ELR (cell line): Measurements from ENCODE around the gene CYP1A2.
"Not testable (repeated sequence)": the region's sequence is repeated elsewhere in the genome, so short reads cannot be mapped to it uniquely, and the experiment has no call there.

Experiments used
- DNase-seq: peaks from one replicate; pipeline ENCODE4 v3.0.0-alpha.2; 2015; ENCODE audit warnings: low read depth

Gene CYP1A2

GRCh38 chr15:74738239-74738638 is 10.4 kb upstream of the CYP1A2 start:
- DNase-seq, result not testable (repeated sequence)

- no peak for DNase-seq
Measured at GRCh38 chr15:74742422-74742821, 6.2 kb upstream of the CYP1A2 start.

- DNase-seq, result no peak
Measured at GRCh38 chr15:74746389-74746788, 2.3 kb upstream of the CYP1A2 start.

GRCh38 chr15:74749832-74750231 is 1.2 kb downstream of the CYP1A2 start:
- DNase-seq, result no peak

GRCh38 chr15:74750751-74751150 is 2.1 kb downstream of the CYP1A2 start:
- DNase-seq, result no peak

- DNase-seq, result no peak
Measured at GRCh38 chr15:74752011-74752410, 3.4 kb downstream of the CYP1A2 start.

GRCh38 chr15:74752531-74752930 is 3.9 kb downstream of the CYP1A2 start:
- peak; percentile 62 for DNase-seq

- DNase-seq, result no peak
Measured at GRCh38 chr15:74754593-74755215, 6.1 kb downstream of the CYP1A2 start.

GRCh38 chr15:74758736-74759135 is 10.1 kb downstream of the CYP1A2 start:
- no peak for DNase-seq

- DNase-seq, result no peak
Measured at GRCh38 chr15:74762791-74763150, 14.1 kb downstream of the CYP1A2 start.

GRCh38 chr15:74763416-74763815 is 14.8 kb downstream of the CYP1A2 start:
- DNase-seq, result no peak

GRCh38 chr15:74767167-74768098 is 18.8 kb downstream of the CYP1A2 start:
- no peak for DNase-seq

- DNase-seq, result peak; percentile 27
Measured at GRCh38 chr15:74768099-74768770, 19.6 kb downstream of the CYP1A2 start.

GRCh38 chr15:74768771-74769342 is 20.2 kb downstream of the CYP1A2 start:
- DNase-seq, result peak; percentile 67

GRCh38 chr15:74769463-74770025 is 20.9 kb downstream of the CYP1A2 start:
- no peak for DNase-seq

- no peak for DNase-seq
Measured at GRCh38 chr15:74770211-74770903, 21.7 kb downstream of the CYP1A2 start.

GRCh38 chr15:74773329-74773728 is 24.7 kb downstream of the CYP1A2 start:
- DNase-seq, result no peak

GRCh38 chr15:74773731-74774252 is 25.1 kb downstream of the CYP1A2 start:
- no peak for DNase-seq

GRCh38 chr15:74775132-74775562 is 26.5 kb downstream of the CYP1A2 start:
- DNase-seq, result no peak

- DNase-seq, result no peak
Measured at GRCh38 chr15:74775894-74776293, 27.2 kb downstream of the CYP1A2 start.
